Keratinocyte (primary cell): ENCODE data around the gene CACNA2D1. TPM values are rescaled to one million over a fixed set of nuclear protein-coding genes. Genes with fewer than 3 reads are reported as not detected.

Experiments used
- DNase-seq: peaks from one replicate; pipeline ENCODE4 v3.0.0-alpha.2; 2011; ENCODE audit warnings: low read depth, missing footprints, low spot score
- FAIRE-seq: peaks from 2 replicates; lab custom pipeline; 2011; peaks lifted over from hg19 to GRCh38; lab: Jason Lieb, UNC
- H2AFZ ChIP-seq: 2 replicates; pipeline ENCODE4 v1.6.0; 2012; ENCODE audit warnings: low read length, control low read depth, inconsistent platforms; ENCODE audit not compliant: control insufficient read depth
- H3K27ac ChIP-seq: 2 replicates; pipeline ENCODE4 v1.5.1; 2011; ENCODE audit warnings: low read length; ENCODE audit not compliant: control insufficient read depth, insufficient read depth
- H3K27me3 ChIP-seq: 3 replicates; pipeline ENCODE4 v1.6.0; 2011; ENCODE audit warnings: low read length; ENCODE audit not compliant: control insufficient read depth, insufficient read depth; ENCODE audit errors: extremely low read depth
- H3K36me3 ChIP-seq, 2 experiments: 2 replicates in 1 of 2; 3 replicates in 1 of 2; pipeline ENCODE4 v1.5.1; 2011; ENCODE audit warnings: low read length in 2 of 2, mild to moderate bottlenecking in 1 of 2; ENCODE audit not compliant: control insufficient read depth in 2 of 2, insufficient read depth in 2 of 2; ENCODE audit errors: extremely low read depth in 1 of 2
- H3K4me1 ChIP-seq: 3 replicates; pipeline ENCODE4 v1.5.1; 2011; ENCODE audit warnings: low read length; ENCODE audit not compliant: control insufficient read depth, insufficient read depth; ENCODE audit errors: extremely low read depth
- H3K4me2 ChIP-seq: 3 replicates; pipeline ENCODE4 v1.6.0; 2011; ENCODE audit warnings: low read depth, low read length; ENCODE audit not compliant: control insufficient read depth, insufficient read depth; ENCODE audit errors: extremely low read depth
- H3K4me3 ChIP-seq, 3 experiments: fragments of 200-600 bp in 1 of 3; sonication (generic) in 1 of 3; 2 replicates in 2 of 3; 3 replicates in 1 of 3; pipeline ENCODE4 v1.5.1; 2011 to 2016; ENCODE audit warnings: low read length in 3 of 3, mild to moderate bottlenecking in 3 of 3, control low read depth in 2 of 3, inconsistent platforms in 1 of 3, low read depth in 1 of 3, mixed read lengths in 1 of 3, mixed run types in 1 of 3, moderate library complexity in 1 of 3; ENCODE audit not compliant: control insufficient read depth in 2 of 3, insufficient read depth in 2 of 3; ENCODE audit errors: extremely low read depth in 1 of 3
- H3K79me2 ChIP-seq: 2 replicates; pipeline ENCODE4 v1.6.0; 2012; ENCODE audit warnings: low read length; ENCODE audit not compliant: control insufficient read depth, insufficient read depth
- H3K9ac ChIP-seq: 3 replicates; pipeline ENCODE4 v1.6.0; 2011; ENCODE audit warnings: low read length; ENCODE audit not compliant: control insufficient read depth, insufficient read depth; ENCODE audit errors: extremely low read depth
- H3K9me1 ChIP-seq: 3 replicates; pipeline ENCODE4 v1.6.0; 2011; ENCODE audit warnings: low read length; ENCODE audit not compliant: control insufficient read depth, insufficient read depth; ENCODE audit errors: extremely low read depth
- H3K9me3 ChIP-seq: 2 replicates; pipeline ENCODE4 v1.5.1; 2012; ENCODE audit warnings: low read depth, low read length; ENCODE audit not compliant: control insufficient read depth
- H4K20me1 ChIP-seq: 3 replicates; pipeline ENCODE4 v1.6.0; 2011; ENCODE audit warnings: low read length; ENCODE audit not compliant: control insufficient read depth, insufficient read depth; ENCODE audit errors: extremely low read depth
- CTCF ChIP-seq, 3 experiments: IDR thresholded peaks in 1 of 3; conservative IDR thresholded peaks in 1 of 3; optimal IDR thresholded peaks in 1 of 3; 2 replicates in 2 of 3; 3 replicates in 1 of 3; pipeline versions ENCODE3 to v1.5.1; 2011; ENCODE audit warnings: low read length in 3 of 3, mild to moderate bottlenecking in 3 of 3, moderate library complexity in 2 of 3, control low read depth in 1 of 3, inconsistent platforms in 1 of 3; ENCODE audit not compliant: insufficient read depth in 2 of 3; ENCODE audit errors: extremely low read depth in 1 of 3
- EZH2 ChIP-seq: IDR thresholded peaks from one replicate; pipeline ENCODE4 v1.6.1; 2012; ENCODE audit warnings: inconsistent platforms, mild to moderate bottlenecking, low read length, moderate library complexity
- dilution Hi-C: fragments of 300-500 bp; cut with MboI; formaldehyde crosslinking; loops from one replicate; pipeline ENCODE4 v1.7.0; 2020; ENCODE audit warnings: low sequenced_read_pairs; ENCODE audit not compliant: extremely low pct_ligation_motif_present
- polyA plus RNA-seq, 5 experiments: library from polyadenylated mRNA; depleted of rRNA in 3 of 5; stranded (reverse) in 3 of 5; stranded (forward) in 1 of 5; unstranded in 1 of 5; fragments of >200 nt; gene quantifications; 1 replicate in 1 of 5; 2 replicates in 3 of 5; 3 replicates in 1 of 5; pipeline versions ENCODE4 v1.2.1 to v1.2.3, GENCODE V29; 2011 to 2012; ENCODE audit warnings: missing spikeins in 2 of 5, low read depth in 1 of 5, low replicate concordance in 1 of 5

CACNA2D1 gene
- polyA plus RNA-seq, 1 donor (not counting 4 experiments of a cell fraction or from before 2014, with no cell fraction given), result 1.8 TPM

GRCh38 chr7:82275342-82275741, 168.2 kb downstream of the CACNA2D1 start:
- Histone ChIP-seq H3K79me2 (no peaks in the 10 kb centered on the region), H3K4me1 (no peaks in the 10 kb centered on the region), H3K27me3 (no peaks in the 10 kb centered on the region), H2AFZ (no peak overlapping the region), H3K9me1 (no peaks in the 10 kb centered on the region), H3K9ac (no peak overlapping the region), H3K36me3 (no peaks in the 10 kb centered on the region), H3K4me3 (no peak overlapping the region), H3K9me3 (no peaks in the 10 kb centered on the region), H3K27ac (no peak overlapping the region), H3K4me2 (no peak overlapping the region), H4K20me1 (no peaks in the 10 kb centered on the region)
- dilution Hi-C loops, result no loop called here
- FAIRE-seq, result no peak
- TF ChIP-seq EZH2, result no peak
- TF ChIP-seq CTCF (optimal IDR thresholded peaks at IDR 0.05 in 1 of 3, IDR thresholded peaks at IDR 0.05 in 1 of 3, conservative IDR thresholded peaks at IDR 0.05 in 1 of 3; ENCODE audit: extremely low read depth in 1 of 3, insufficient read depth in 2 of 3, low read length in 3 of 3), result no peak
- DNase-seq, result no peak

GRCh38 chr7:82274681-82275080, 168.9 kb downstream of the CACNA2D1 start:
- H3K9ac ChIP-seq, result no peak overlapping the region
- no peaks in the 10 kb centered on the region for H3K79me2 ChIP-seq
- no peak overlapping the region for H3K4me3 ChIP-seq
- H4K20me1 ChIP-seq, result no peaks in the 10 kb centered on the region
- no peaks in the 10 kb centered on the region for H3K36me3 ChIP-seq
- H2AFZ ChIP-seq, result no peak overlapping the region
- no peaks in the 10 kb centered on the region for H3K4me1 ChIP-seq
- DNase-seq (no peak), FAIRE-seq (no peak)
- no peaks in the 10 kb centered on the region for H3K27me3 ChIP-seq
- H3K27ac ChIP-seq, result no peak overlapping the region
- no peaks in the 10 kb centered on the region for H3K9me3 ChIP-seq
- TF ChIP-seq EZH2 (no peak), CTCF (optimal IDR thresholded peaks at IDR 0.05 in 1 of 3, IDR thresholded peaks at IDR 0.05 in 1 of 3, conservative IDR thresholded peaks at IDR 0.05 in 1 of 3; ENCODE audit: extremely low read depth in 1 of 3, insufficient read depth in 2 of 3, low read length in 3 of 3) (no peak)
- H3K4me2 ChIP-seq, result no peak overlapping the region
- dilution Hi-C loops, result no loop called here
- H3K9me1 ChIP-seq, result no peaks in the 10 kb centered on the region
